HL-60 (cell line): ENCODE data around the gene DNALI1.

ENCODE experiments used
- DNase-seq, 2 experiments: peaks; one replicate each; pipeline ENCODE4 v3.0.0-alpha.2; 2010 to 2020; ENCODE audit warnings: low read depth in 1 of 2, low spot score in 1 of 2
- H3K27ac ChIP-seq: fragments of 250-450 bp; sonication (Bioruptor Pico); replicated peaks from 2 replicates; pipeline ENCODE4 v1.5.1; 2020; ENCODE audit warnings: mild to moderate bottlenecking, moderate library complexity
- H3K27me3 ChIP-seq: fragments of 250-450 bp; sonication (Bioruptor Pico); 2 replicates; pipeline ENCODE4 v1.5.1; 2021; ENCODE audit warnings: mild to moderate bottlenecking, moderate library complexity; ENCODE audit not compliant: insufficient read depth, poor library complexity, severe bottlenecking
- H3K4me3 ChIP-seq: replicated peaks from 2 replicates; pipeline ENCODE4 v1.5.1; 2011; ENCODE audit warnings: mild to moderate bottlenecking, control low read depth, low read length; ENCODE audit not compliant: insufficient read depth
- GABPA ChIP-seq: IDR thresholded peaks from 2 replicates; pipeline ENCODE4 v1.6.1; 2012; ENCODE audit warnings: low read depth
- POLR2AphosphoS5 ChIP-seq: IDR thresholded peaks from 2 replicates; pipeline ENCODE4 v1.6.1; 2012; ENCODE audit warnings: low read depth
- SPI1 ChIP-seq: IDR thresholded peaks from 2 replicates; pipeline ENCODE4 v1.6.1; 2012; ENCODE audit warnings: low read depth, mild to moderate bottlenecking, borderline replicate concordance
- TF ChIP-seq, protein P1 (sequence below): IDR thresholded peaks from 2 replicates; pipeline ENCODE4 v1.6.1; 2012; ENCODE audit warnings: low read depth; ENCODE audit not compliant: insufficient replicate concordance
- TF ChIP-seq, protein P2 (sequence below): IDR thresholded peaks from one replicate; pipeline ENCODE4 v1.5.1; 2011; ENCODE audit warnings: low read length, control low read depth, inconsistent platforms; ENCODE audit not compliant: insufficient read depth

DNALI1 gene

DNA sequence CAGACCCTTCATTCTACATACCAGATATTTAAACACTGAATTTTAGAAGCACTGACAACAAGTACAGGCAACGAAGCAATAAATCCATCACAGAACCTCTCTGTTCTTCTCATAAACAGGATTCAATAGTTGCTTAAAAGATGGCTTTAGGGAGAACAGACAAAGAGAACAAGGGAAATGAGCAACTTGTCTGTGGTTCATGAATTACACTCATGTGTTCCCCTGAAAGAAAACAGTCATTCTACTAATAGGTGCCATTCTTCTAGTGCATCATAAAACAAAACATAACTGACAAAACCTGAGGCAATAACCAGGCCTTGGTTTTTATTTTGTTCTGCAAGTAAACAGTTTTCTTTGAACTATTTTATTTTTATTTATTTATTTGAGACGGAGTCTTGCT is 32.2 kb downstream of the DNALI1 start:
- Histone ChIP-seq H3K4me3 (no peak overlapping the region), H3K27ac (no peak overlapping the region), H3K27me3 (no peaks in the 10 kb centered on the region)
- no peak for TF ChIP-seq GABPA
- TF ChIP-seq POLR2AphosphoS5, result no peak
- DNase-seq, result no peak

DNA sequence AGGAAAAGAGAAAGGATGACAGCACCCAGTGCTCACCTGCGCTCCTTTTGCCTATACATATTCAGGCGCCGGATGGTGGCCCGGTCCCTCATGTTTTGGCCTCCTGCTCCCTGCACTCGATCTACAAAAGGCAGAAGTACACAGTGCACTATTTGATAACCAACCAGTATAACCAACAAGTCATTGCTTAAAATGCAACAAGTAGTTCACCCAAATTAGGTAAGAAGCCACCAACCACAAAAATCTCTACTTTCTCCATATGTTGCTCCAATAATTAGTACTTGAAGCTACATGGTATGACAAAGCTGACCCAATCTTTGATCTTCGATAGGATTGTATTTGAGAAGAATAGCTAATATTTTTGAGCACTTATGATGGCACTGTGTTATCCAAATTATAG is 37.0 kb downstream of the DNALI1 start:
- H3K27me3 ChIP-seq, result no peaks in the 10 kb centered on the region
- TF ChIP-seq SPI1 (no peak), POLR2AphosphoS5 (no peak), GABPA (no peak)
- TF ChIP-seq, protein P1, sequence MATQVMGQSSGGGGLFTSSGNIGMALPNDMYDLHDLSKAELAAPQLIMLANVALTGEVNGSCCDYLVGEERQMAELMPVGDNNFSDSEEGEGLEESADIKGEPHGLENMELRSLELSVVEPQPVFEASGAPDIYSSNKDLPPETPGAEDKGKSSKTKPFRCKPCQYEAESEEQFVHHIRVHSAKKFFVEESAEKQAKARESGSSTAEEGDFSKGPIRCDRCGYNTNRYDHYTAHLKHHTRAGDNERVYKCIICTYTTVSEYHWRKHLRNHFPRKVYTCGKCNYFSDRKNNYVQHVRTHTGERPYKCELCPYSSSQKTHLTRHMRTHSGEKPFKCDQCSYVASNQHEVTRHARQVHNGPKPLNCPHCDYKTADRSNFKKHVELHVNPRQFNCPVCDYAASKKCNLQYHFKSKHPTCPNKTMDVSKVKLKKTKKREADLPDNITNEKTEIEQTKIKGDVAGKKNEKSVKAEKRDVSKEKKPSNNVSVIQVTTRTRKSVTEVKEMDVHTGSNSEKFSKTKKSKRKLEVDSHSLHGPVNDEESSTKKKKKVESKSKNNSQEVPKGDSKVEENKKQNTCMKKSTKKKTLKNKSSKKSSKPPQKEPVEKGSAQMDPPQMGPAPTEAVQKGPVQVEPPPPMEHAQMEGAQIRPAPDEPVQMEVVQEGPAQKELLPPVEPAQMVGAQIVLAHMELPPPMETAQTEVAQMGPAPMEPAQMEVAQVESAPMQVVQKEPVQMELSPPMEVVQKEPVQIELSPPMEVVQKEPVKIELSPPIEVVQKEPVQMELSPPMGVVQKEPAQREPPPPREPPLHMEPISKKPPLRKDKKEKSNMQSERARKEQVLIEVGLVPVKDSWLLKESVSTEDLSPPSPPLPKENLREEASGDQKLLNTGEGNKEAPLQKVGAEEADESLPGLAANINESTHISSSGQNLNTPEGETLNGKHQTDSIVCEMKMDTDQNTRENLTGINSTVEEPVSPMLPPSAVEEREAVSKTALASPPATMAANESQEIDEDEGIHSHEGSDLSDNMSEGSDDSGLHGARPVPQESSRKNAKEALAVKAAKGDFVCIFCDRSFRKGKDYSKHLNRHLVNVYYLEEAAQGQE, result no peak
- TF ChIP-seq, protein P2, sequence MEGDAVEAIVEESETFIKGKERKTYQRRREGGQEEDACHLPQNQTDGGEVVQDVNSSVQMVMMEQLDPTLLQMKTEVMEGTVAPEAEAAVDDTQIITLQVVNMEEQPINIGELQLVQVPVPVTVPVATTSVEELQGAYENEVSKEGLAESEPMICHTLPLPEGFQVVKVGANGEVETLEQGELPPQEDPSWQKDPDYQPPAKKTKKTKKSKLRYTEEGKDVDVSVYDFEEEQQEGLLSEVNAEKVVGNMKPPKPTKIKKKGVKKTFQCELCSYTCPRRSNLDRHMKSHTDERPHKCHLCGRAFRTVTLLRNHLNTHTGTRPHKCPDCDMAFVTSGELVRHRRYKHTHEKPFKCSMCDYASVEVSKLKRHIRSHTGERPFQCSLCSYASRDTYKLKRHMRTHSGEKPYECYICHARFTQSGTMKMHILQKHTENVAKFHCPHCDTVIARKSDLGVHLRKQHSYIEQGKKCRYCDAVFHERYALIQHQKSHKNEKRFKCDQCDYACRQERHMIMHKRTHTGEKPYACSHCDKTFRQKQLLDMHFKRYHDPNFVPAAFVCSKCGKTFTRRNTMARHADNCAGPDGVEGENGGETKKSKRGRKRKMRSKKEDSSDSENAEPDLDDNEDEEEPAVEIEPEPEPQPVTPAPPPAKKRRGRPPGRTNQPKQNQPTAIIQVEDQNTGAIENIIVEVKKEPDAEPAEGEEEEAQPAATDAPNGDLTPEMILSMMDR, result no peak
- H3K27ac ChIP-seq, result no peak overlapping the region
- no peak for DNase-seq
- no peak overlapping the region for H3K4me3 ChIP-seq

DNA sequence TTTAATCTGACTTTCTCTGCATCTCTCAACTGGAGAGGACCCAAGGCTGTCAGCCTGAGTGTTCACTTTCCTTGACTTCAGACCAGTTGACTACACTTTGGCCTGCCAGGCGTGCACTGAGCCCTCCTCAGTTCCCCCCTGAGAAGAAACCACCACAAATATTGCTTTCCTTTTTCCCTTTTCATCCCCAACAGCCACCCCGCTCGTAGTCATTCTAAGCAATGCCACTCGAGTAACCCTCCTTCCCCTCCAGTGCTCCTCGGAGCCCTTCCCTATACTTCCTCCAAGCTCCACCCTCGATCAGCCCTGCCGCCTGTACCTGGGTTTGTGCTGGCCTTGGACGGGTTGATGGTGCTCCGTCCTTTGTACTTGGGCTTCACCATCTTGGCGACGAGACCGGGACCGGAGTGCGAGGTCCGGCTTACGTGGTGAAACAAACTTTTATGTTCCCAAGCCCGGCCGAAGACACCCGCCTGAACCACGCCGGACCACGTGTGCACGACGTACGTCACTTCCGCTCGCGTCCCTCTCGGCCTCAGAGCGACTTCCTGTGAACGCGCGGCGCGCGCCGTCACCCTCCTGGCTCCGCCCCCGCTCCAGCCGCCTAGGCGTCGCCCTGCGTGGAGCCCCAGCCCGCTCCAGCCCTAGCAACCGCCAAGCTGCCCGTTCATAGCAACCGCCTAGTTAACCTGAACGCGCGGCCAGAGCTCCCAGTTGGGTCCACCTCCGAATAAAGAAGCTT is 38.9 kb downstream of the DNALI1 start, which contains the start of gene GNL2:
TSS of gene GNL2 (minus strand) at position 498 of the 742 bp plus-strand sequence. CDS start at position 383, 115 bp downstream.
- Histone ChIP-seq H3K4me3 (peak within 1 kb of the TSS; percentile 69), H3K27me3 (no peaks in the 10 kb centered on the region), H3K27ac (peak within 1 kb of the TSS; percentile 90)
- no peak; the same call in 1 of the 2 replicates for TF ChIP-seq SPI1
- peak; percentile 96 for TF ChIP-seq POLR2AphosphoS5
- TF ChIP-seq, protein P2, result no peak
- TF ChIP-seq GABPA, result peak; percentile 86
- DNase-seq, result peak; percentile 94 to 96

DNA sequence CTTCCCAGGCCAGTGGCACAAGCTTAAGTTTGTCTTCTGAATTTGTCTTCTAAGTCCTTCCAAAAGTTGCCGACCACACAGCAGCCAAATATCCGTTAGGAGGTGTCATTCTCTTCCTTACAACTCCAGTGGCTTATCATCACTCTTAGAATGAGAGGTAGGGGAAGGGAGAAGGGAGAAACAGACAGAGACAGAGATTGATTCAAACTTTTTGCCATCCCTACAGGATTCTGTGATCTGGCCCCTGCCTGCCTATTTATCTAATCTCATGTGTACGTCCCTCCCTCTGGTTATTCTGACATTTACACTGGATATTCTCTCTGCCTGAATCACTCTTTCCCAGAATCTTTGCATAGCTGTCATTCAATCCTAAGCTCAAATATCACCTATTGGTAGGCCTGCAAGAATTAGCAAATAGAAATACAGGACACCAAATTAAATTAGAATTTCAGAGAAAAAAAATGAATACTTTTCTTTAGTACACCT is 39.5 kb downstream of the DNALI1 start:
- no peak for DNase-seq
- Histone ChIP-seq H3K4me3 (peak overlapping the region; percentile 69), H3K27ac (peak overlapping the region; percentile 90), H3K27me3 (no peaks in the 10 kb centered on the region)
- TF ChIP-seq SPI1, result no peak
- TF ChIP-seq, protein P2, result no peak
- TF ChIP-seq, protein P1, result no peak
- no peak for TF ChIP-seq GABPA
